T-helper 1 cell treated with Interleukin-12 subunit alpha and Interleukin-12 subunit beta and Interleukin-4 antibody, amounts not matched to agents 30 μg/mL and 1 μg/mL, for 36 hours (primary cell): Measurements from ENCODE around the gene FCRL6.

Source experiments
- H3K27ac Mint-ChIP-seq: one replicate; pipeline ENCODE4 v1.8.0; 2021; ENCODE audit warnings: mild to moderate bottlenecking, mixed read lengths
- H3K27me3 Mint-ChIP-seq: one replicate; pipeline ENCODE4 v1.8.0; 2021; ENCODE audit warnings: low read depth, mixed read lengths
- H3K36me3 Mint-ChIP-seq: one replicate; pipeline ENCODE4 v1.8.0; 2021; ENCODE audit warnings: low read depth, mixed read lengths
- H3K4me1 Mint-ChIP-seq: one replicate; pipeline ENCODE4 v1.8.0; 2021; ENCODE audit warnings: low read depth, mixed read lengths
- H3K4me3 Mint-ChIP-seq: one replicate; pipeline ENCODE4 v1.8.0; 2021; ENCODE audit warnings: mild to moderate bottlenecking, moderate library complexity, mixed read lengths
- H3K9me3 Mint-ChIP-seq: one replicate; pipeline ENCODE4 v1.8.0; 2021; ENCODE audit warnings: mixed read lengths

The FCRL6 gene, protein sequence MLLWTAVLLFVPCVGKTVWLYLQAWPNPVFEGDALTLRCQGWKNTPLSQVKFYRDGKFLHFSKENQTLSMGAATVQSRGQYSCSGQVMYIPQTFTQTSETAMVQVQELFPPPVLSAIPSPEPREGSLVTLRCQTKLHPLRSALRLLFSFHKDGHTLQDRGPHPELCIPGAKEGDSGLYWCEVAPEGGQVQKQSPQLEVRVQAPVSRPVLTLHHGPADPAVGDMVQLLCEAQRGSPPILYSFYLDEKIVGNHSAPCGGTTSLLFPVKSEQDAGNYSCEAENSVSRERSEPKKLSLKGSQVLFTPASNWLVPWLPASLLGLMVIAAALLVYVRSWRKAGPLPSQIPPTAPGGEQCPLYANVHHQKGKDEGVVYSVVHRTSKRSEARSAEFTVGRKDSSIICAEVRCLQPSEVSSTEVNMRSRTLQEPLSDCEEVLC

DNA sequence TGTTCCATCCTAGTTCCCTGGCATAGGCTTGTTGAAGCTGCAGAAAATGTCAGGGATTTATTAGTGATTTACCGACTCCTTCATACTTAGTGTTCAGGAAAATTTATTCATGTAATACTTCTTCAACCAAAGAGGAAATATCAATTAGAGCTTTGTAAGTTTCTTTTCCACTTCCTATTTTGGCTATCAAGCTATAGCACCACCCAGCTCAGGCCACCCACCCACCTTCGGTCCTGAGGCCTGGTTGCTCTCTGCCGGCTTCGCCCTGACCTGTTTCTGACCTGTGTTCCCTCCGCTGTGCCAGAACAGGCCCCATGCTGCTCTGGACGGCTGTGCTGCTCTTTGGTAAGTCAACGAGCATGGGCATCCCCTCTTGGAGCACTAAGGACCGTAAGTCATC is at the start of gene FCRL6:
FCRL6 (plus strand) TSS at position 250 of the 400 bp plus-strand sequence; CDS start at position 315, 65 bp downstream.
- no peak within 1 kb of the TSS for H3K4me3 Mint-ChIP-seq
- no peak within 1 kb of the TSS for H3K27ac Mint-ChIP-seq
- H3K27me3 Mint-ChIP-seq: peaks cover 65% of the 10 kb centered on the region
- H3K4me1 Mint-ChIP-seq: peaks cover 14% of the 10 kb centered on the region
- no peaks in the 10 kb centered on the region for H3K36me3 Mint-ChIP-seq
- H3K9me3 Mint-ChIP-seq: no peaks in the 10 kb centered on the region

DNA sequence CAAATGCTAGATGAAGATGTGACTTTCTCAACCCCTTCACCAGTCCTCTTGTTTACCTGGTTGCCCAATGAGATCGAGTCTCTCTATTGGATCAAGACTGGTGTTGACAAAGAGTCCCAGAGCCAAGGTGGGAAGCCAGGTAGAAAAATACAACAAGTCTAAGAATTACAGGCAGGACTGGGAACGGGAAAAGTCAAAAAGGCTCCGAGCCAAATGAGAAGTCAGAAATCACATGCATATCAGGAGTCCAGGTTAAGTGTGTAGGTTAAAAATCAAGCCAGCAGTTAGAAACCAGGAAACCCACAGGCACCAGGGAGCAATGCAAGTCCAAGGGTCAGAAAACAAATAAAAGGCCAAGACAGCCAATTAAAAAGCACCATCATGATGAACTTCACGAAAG is 48.8 kb upstream of the FCRL6 start:
- H3K27ac Mint-ChIP-seq: no peak overlapping the region
- H3K9me3 Mint-ChIP-seq: no peaks in the 10 kb centered on the region
- no peaks in the 10 kb centered on the region for H3K4me1 Mint-ChIP-seq
- peaks cover 7% of the 10 kb centered on the region for H3K27me3 Mint-ChIP-seq
- H3K4me3 Mint-ChIP-seq: no peak overlapping the region
- H3K36me3 Mint-ChIP-seq: no peaks in the 10 kb centered on the region

DNA sequence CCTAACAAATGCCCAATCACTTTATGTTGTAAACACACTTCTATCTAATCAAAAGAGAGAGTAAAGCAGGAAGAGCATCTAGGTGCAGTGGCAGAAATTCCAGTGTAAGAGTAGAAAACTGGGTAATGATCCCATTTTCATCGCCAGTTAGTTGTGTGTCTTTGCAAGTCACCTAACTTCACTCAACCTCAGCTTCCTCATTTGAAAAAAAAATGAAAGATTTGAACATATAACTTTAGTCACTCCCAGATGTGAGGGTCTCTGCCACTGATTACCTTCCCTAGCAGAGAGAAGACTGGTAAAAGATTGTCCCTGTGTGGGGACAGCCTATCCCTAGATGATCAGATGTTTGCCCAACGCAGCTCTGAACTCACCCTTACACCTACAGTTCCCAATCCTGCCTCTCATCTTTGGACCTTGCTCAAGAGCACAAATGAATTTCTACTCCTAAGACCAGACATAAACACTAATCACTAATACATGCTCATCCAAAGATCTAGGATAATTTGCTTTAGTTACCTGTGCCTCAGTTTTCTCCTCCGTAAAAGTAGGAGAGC is 46.6 kb upstream of the FCRL6 start:
- no peaks in the 10 kb centered on the region for H3K36me3 Mint-ChIP-seq
- peaks cover 7% of the 10 kb centered on the region for H3K27me3 Mint-ChIP-seq
- H3K4me1 Mint-ChIP-seq: no peaks in the 10 kb centered on the region
- H3K4me3 Mint-ChIP-seq: no peak overlapping the region
- H3K27ac Mint-ChIP-seq: no peak overlapping the region
- H3K9me3 Mint-ChIP-seq: no peaks in the 10 kb centered on the region

DNA sequence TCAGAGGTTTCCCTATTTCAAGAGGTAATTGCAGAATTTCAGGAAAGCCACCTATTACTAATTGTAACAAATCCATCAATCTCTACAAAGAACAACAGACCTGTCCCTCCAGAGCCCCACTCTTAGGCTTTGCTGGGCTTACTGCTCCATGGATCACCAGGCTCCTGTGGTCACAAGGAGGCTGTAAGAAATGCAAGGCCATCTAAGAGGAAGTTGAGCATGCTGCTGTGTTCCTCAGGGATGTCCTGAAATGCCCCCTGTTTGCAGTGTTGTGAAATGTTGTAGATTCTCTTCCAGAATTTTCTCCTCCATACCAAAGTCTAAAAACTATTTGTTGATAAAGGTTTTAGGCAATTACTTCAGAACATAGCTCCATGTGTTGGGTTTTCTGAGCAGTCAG is 45.8 kb upstream of the FCRL6 start:
- no peaks in the 10 kb centered on the region for H3K36me3 Mint-ChIP-seq
- H3K9me3 Mint-ChIP-seq: no peaks in the 10 kb centered on the region
- peaks cover 7% of the 10 kb centered on the region for H3K27me3 Mint-ChIP-seq
- no peaks in the 10 kb centered on the region for H3K4me1 Mint-ChIP-seq
- no peak overlapping the region for H3K4me3 Mint-ChIP-seq
- H3K27ac Mint-ChIP-seq: no peak overlapping the region

DNA sequence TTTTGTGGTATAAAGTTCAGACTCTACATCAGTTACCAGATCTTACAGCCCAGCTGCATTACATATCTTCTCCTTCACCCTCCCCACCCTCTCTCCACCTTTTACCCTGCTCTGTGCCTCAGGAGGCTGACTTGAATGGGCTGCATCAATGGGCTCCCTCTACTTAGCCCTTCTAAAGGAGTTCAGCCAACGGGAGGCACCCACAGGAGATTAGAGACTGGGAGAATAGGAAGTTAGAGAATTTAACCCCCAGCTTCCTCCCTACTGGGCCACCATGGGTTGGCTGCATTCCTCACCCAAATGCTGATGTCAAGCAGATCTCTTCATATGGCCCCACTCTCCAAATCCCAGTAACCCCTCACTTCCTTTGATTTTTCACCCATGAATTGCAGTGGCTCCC is 38.5 kb upstream of the FCRL6 start:
- Mint-ChIP-seq H3K4me1 (no peaks in the 10 kb centered on the region), H3K27me3 (no peaks in the 10 kb centered on the region)

DNA sequence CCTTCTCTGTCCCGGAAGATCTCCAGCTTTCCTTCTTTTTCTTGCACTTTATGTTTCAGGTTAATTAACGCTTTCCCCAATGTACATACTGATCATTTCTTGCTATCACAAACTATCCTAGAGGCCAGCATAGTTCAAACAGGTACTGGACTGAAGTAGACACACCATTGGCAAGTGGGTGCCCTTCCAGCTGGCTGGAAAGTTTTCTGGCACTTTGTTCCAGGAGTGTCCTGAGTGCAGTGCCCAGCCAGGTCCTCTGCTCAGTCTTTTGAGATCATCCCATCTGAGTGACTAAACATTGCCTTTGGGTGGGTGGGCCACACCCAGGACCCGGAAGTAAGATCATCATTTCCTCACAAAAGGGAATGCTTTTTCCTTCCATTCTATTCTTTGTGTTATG is 36.4 kb upstream of the FCRL6 start:
- Mint-ChIP-seq H3K4me1 (no peaks in the 10 kb centered on the region), H3K36me3 (no peaks in the 10 kb centered on the region), H3K4me3 (no peak overlapping the region), H3K9me3 (no peaks in the 10 kb centered on the region), H3K27ac (no peak overlapping the region), H3K27me3 (no peaks in the 10 kb centered on the region)

More for the DNA sequence above, 38.5 kb upstream of the FCRL6 start:
- Mint-ChIP-seq H3K4me3 (no peak overlapping the region), H3K36me3 (no peaks in the 10 kb centered on the region), H3K9me3 (no peaks in the 10 kb centered on the region), H3K27ac (no peak overlapping the region)

DNA sequence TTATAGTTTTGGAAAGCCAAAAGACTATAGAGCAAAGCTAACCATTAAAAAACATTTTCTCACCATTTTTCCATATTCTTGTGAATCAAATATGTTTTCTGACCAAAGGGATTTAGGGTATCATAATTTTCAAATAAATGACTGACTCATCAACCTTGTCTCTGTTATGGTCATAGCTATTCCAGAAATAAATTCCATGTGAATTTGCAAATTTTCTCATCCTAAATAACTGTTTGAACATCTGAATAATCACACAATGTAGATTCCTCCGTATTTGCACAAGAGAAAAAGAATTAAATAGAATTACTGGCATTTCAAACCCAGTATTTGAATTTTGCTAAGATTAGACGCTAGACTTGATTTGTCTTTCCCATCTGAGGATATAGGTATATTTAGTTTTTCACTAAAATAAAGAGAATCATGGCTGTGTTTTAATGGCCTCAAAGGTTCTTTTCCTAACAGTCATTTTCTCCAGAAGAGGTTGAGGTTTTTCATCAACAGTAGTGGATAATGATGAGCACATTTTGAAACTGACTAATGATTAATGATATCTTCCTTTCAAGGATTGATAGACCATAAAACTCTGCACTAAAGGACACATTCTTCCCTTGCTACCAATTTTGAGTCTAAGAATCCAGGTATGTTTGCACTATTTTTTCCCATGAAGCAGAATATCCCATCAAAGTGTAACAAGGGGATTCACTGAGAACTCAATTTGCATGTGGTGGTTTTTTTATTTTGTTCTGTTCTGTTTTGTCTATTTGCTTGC is 30.8 kb upstream of the FCRL6 start:
- Mint-ChIP-seq H3K9me3 (no peaks in the 10 kb centered on the region), H3K36me3 (no peaks in the 10 kb centered on the region), H3K27ac (no peak overlapping the region), H3K4me3 (no peak overlapping the region), H3K4me1 (no peaks in the 10 kb centered on the region), H3K27me3 (peaks cover 18% of the 10 kb centered on the region)

DNA sequence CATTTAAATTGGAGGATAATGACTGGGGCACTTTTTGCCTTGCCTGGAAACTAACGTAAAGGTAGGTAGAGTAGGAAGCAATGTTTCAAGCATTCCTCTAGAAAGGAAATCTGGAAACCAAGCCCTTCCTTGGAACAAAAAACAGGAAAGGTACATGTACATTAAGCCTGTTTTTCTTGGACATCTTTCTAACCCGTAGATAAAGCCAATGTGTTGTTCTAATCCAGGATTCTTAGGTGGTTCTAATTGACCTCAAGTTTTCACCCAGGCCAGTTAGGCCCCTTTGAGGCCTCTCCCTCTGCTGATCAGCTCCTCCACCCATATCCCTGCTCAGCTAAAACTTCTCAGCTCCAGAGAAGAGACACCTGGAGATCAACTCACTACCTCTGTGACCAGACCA is 27.7 kb upstream of the FCRL6 start:
- no peaks in the 10 kb centered on the region for H3K9me3 Mint-ChIP-seq
- H3K4me3 Mint-ChIP-seq: no peak overlapping the region
- H3K27ac Mint-ChIP-seq: no peak overlapping the region
- H3K36me3 Mint-ChIP-seq: no peaks in the 10 kb centered on the region
- no peaks in the 10 kb centered on the region for H3K4me1 Mint-ChIP-seq
- peaks cover 36% of the 10 kb centered on the region for H3K27me3 Mint-ChIP-seq

DNA sequence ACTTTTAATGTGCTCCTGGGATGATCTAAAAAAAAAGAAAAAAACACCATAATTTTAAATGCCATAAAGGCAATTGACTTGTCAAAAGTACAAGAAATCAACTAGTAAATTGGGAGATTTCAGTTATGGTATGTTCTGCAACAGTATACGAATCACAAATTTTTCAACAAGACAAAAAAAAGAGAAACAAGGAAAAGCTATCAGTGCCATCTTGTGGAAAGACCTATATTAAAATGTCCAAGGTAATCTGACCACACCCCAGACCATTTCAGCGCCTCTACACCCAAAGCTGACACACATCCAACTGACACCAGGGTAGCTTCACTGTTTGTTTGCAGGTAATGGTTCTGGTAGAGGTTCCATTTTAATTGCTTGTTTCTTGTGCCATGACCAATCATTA is 26.4 kb upstream of the FCRL6 start:
- Mint-ChIP-seq H3K4me3 (no peak overlapping the region), H3K27me3 (peaks cover 36% of the 10 kb centered on the region), H3K4me1 (peaks cover 7% of the 10 kb centered on the region), H3K27ac (no peak overlapping the region), H3K9me3 (no peaks in the 10 kb centered on the region), H3K36me3 (no peaks in the 10 kb centered on the region)

DNA sequence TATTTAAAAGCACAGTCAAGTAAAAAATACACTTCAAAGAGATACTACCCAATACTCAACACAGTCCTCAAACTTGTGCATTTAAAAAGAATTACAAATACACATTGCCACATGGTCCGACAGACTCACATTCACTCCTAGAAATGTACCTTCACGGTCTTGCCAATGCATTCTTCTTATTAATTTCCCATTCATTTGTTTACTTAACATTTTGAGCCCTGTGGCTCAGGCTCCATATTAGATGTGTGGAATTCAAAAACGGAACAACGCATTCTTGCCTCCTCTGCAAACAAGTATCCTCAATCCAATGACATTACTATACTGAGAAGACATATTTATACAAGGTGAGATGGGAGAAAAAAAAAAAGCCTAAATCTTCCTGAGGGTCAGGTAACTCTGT is 23.9 kb upstream of the FCRL6 start:
- H3K27ac Mint-ChIP-seq: no peak overlapping the region
- no peak overlapping the region for H3K4me3 Mint-ChIP-seq
- H3K36me3 Mint-ChIP-seq: no peaks in the 10 kb centered on the region
- H3K4me1 Mint-ChIP-seq: peaks cover 10% of the 10 kb centered on the region
- no peaks in the 10 kb centered on the region for H3K9me3 Mint-ChIP-seq
- peaks cover 31% of the 10 kb centered on the region for H3K27me3 Mint-ChIP-seq

DNA sequence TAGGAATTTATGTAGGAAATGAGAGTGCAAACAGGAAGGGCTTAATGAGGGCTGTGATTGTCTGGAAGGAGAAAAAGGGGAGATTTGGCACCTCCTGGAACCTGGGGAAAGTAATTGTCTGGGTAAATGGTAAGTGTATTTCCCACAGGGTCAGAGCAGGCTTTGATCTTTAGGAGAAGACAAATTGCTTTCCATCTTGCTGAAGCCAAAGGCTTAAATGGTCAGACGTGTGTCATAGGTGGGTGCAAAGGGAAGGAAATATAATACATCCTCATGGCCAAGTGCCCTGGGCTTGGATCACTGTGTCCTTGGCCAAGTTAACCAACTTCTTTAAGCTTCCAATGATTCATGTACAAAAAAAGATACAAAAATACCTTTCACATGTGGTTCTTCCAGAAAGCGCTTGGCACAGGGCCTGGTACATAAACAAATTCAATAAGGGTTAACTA is 22.7 kb upstream of the FCRL6 start:
- H3K27ac Mint-ChIP-seq: no peak overlapping the region
- no peaks in the 10 kb centered on the region for H3K36me3 Mint-ChIP-seq
- no peaks in the 10 kb centered on the region for H3K9me3 Mint-ChIP-seq
- H3K27me3 Mint-ChIP-seq: peaks cover 31% of the 10 kb centered on the region
- H3K4me3 Mint-ChIP-seq: peak overlapping the region; percentile 54
- H3K4me1 Mint-ChIP-seq: peaks cover 10% of the 10 kb centered on the region

DNA sequence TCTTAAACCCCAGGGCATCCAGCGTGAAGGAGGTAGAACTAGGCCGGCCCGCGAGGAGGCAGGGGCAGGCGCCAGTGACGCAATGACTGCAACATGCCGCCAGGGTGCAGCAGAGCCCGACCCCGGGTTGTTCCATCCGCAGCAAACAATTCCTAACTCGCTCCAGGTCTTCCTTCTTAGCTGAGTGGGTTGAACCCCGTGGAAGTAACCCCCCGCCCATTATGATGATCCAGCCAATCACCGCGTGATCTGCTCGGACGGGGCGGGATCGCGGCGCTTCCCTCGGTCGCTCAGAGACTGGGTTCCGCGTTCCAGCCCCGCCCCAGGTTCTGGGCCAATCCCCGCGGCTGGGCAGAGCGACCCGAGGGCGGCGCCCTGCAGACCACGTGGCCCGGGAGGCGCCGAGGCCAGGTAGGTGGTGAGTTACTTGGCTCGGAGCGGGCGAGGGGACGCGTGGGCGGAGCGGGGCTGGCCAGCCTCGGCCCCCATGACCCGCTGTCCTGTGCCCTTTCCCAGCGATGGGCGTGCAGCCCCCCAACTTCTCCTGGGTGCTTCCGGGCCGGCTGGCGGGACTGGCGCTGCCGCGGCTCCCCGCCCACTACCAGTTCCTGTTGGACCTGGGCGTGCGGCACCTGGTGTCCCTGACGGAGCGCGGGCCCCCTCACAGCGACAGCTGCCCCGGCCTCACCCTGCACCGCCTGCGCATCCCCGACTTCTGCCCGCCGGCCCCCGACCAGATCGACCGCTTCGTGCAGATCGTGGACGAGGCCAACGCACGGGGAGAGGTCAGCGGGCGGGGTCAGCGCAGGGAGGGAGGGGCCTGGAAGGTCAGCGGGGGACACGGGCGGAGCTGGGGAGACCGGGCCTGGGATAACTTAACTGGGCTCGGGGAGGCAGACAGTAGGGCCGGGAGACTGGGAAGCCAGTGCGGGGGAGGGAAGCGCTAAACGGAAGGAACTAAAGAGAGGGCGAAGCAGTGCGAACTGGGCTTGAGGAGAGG is 21.3 kb upstream of the FCRL6 start, which contains the start of gene DUSP23:
DUSP23 (plus strand) TSS at position 380 of the 1,000 bp plus-strand sequence; CDS start at position 519, 139 bp downstream.
- H3K27me3 Mint-ChIP-seq: peaks cover 18% of the 10 kb centered on the region
- H3K4me1 Mint-ChIP-seq: peaks cover 12% of the 10 kb centered on the region
- peak within 1 kb of the TSS; percentile 7 for H3K27ac Mint-ChIP-seq
- H3K9me3 Mint-ChIP-seq: no peaks in the 10 kb centered on the region
- no peaks in the 10 kb centered on the region for H3K36me3 Mint-ChIP-seq
- peak within 1 kb of the TSS; percentile 76 for H3K4me3 Mint-ChIP-seq

DNA sequence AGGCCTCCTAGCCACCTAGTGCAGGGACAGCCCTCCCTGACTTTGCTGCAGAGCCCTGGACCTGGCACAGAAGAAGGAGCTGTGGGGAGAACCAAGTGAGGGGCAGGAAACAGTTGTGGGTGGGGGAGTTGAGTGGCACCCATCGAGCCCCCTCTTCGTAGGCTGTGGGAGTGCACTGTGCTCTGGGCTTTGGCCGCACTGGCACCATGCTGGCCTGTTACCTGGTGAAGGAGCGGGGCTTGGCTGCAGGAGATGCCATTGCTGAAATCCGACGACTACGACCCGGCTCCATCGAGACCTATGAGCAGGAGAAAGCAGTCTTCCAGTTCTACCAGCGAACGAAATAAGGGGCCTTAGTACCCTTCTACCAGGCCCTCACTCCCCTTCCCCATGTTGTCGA is 20.2 kb upstream of the FCRL6 start:
- H3K4me1 Mint-ChIP-seq: peaks cover 12% of the 10 kb centered on the region
- peaks cover 18% of the 10 kb centered on the region for H3K27me3 Mint-ChIP-seq
- H3K36me3 Mint-ChIP-seq: no peaks in the 10 kb centered on the region
- peak overlapping the region; percentile 22 for H3K4me3 Mint-ChIP-seq
- H3K9me3 Mint-ChIP-seq: no peaks in the 10 kb centered on the region
- no peak overlapping the region for H3K27ac Mint-ChIP-seq

DNA sequence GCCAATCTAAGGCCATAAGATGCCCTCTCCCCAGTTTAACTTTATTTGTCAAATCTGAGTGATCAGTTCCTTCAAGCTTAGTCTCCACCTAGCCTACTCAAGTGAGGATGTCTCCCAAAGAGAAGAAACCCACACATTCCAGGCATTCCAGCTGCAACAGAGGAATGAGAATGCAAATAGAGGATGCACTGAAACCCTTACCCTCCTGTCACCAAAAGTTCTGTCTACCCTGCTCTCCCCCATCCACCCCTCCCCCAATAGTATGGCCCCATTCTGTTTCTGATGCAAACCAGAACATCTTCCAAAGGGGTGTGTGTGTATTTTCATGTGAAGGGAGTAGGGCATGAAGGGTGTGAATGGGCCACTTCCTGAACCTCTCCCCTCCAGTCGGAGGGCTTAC is 18.4 kb upstream of the FCRL6 start:
- Mint-ChIP-seq H3K36me3 (no peaks in the 10 kb centered on the region), H3K4me1 (peaks cover 12% of the 10 kb centered on the region), H3K27me3 (peaks cover 5% of the 10 kb centered on the region), H3K27ac (no peak overlapping the region), H3K4me3 (no peak overlapping the region), H3K9me3 (no peaks in the 10 kb centered on the region)
